ENCODE results near the gene DNAJC28. TPM values are rescaled to one million over a fixed set of nuclear protein-coding genes. Genes with fewer than 3 reads are reported as not detected.
"Not testable (repeated sequence)": the region's sequence is repeated elsewhere in the genome, so short reads cannot be mapped to it uniquely, and the experiment has no call there.

The DNAJC28 gene
- total RNA-seq, 4 donors from 2014 or later: 0.83 to 2.1 (median 1.7) TPM

DNA sequence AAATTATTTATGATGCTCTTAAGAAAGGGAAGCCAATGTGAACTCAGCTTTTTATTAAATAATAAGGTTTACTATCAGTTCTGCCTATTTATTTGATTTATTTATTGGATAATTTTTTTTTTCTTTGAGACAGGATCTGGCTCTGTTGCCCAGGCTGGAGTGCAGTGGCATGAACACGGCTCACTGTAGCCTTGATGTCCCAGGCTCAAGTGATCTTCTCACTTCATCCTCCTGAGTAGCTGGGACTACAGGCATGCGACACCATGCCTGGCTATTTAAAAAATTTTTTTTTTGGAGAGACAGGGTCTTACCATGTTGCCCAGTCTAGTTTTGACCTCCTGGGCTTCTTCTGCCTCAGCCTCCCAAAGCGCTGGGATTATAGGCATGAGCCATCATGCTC, 21.0 kb upstream of the DNAJC28 start:
- Histone ChIP-seq H3K4me3 (no peak overlapping the region), H3K4me1 (peaks cover 0 to 9% (median 0%) of the 10 kb centered on the region in 4 donors), H3K27me3 (no peaks in the 10 kb centered on the region), H3K36me3 (peaks cover 28 to 95% (median 76%) of the 10 kb centered on the region in 4 donors), H3K27ac (replicated peaks in 1 of 4) (no peak overlapping the region), H3K9me3 (no peaks in the 10 kb centered on the region)
- no peak for DNase-seq (ENCODE audit: extremely low spot score)
- WGBS: 96% methylated on average over 3 of the region's 3 CpGs
- intact Hi-C loops (cut with DNase I): no loop called here
- TF ChIP-seq, protein P1, sequence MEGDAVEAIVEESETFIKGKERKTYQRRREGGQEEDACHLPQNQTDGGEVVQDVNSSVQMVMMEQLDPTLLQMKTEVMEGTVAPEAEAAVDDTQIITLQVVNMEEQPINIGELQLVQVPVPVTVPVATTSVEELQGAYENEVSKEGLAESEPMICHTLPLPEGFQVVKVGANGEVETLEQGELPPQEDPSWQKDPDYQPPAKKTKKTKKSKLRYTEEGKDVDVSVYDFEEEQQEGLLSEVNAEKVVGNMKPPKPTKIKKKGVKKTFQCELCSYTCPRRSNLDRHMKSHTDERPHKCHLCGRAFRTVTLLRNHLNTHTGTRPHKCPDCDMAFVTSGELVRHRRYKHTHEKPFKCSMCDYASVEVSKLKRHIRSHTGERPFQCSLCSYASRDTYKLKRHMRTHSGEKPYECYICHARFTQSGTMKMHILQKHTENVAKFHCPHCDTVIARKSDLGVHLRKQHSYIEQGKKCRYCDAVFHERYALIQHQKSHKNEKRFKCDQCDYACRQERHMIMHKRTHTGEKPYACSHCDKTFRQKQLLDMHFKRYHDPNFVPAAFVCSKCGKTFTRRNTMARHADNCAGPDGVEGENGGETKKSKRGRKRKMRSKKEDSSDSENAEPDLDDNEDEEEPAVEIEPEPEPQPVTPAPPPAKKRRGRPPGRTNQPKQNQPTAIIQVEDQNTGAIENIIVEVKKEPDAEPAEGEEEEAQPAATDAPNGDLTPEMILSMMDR (IDR thresholded peaks at IDR 0.05): no peak
- TF ChIP-seq POLR2AphosphoS5 (IDR thresholded peaks at IDR 0.05) (no peak), EP300 (IDR thresholded peaks at IDR 0.05) (no peak), POLR2A (IDR thresholded peaks at IDR 0.05; ENCODE audit: low read depth) (no peak)

GRCh38 chr21:33511639-33512038, 20.1 kb upstream of the DNAJC28 start:
- Histone ChIP-seq H3K9me3 (no peaks in the 10 kb centered on the region), H3K27ac (replicated peaks in 1 of 4) (no peak overlapping the region), H3K36me3 (peaks cover 21 to 93% (median 67%) of the 10 kb centered on the region in 4 donors), H3K4me3 (no peak overlapping the region), H3K27me3 (no peaks in the 10 kb centered on the region), H3K4me1 (peaks cover 0 to 9% (median 0%) of the 10 kb centered on the region in 4 donors)
- TF ChIP-seq POLR2A (IDR thresholded peaks at IDR 0.05; ENCODE audit: low read depth): no peak
- TF ChIP-seq POLR2AphosphoS5 (IDR thresholded peaks at IDR 0.05): no peak
- no peak for TF ChIP-seq EP300 (IDR thresholded peaks at IDR 0.05)
- TF ChIP-seq, protein P1 (IDR thresholded peaks at IDR 0.05): no peak
- intact Hi-C loops (cut with DNase I): no loop called here
- 99% methylated on average over 4 of the region's 4 CpGs for WGBS
- DNase-seq (ENCODE audit: extremely low spot score): no peak

- Histone ChIP-seq H3K4me3 (no peak overlapping the region), H3K9me3 (no peaks in the 10 kb centered on the region), H3K36me3 (peaks cover 20 to 90% (median 61%) of the 10 kb centered on the region in 4 donors), H3K27me3 (no peaks in the 10 kb centered on the region), H3K27ac (replicated peaks in 1 of 4) (no peak overlapping the region), H3K4me1 (peaks cover 0 to 9% (median 0%) of the 10 kb centered on the region in 4 donors)
- no peak for DNase-seq (ENCODE audit: extremely low spot score)
- 92% methylated on average over 8 of the region's 8 CpGs for WGBS
- no peak for TF ChIP-seq POLR2AphosphoS5 (IDR thresholded peaks at IDR 0.05)
- no peak for TF ChIP-seq EP300 (IDR thresholded peaks at IDR 0.05)
- TF ChIP-seq, protein P1 (IDR thresholded peaks at IDR 0.05): no peak
- TF ChIP-seq POLR2A (IDR thresholded peaks at IDR 0.05; ENCODE audit: low read depth): no peak
- intact Hi-C loops (cut with DNase I): no loop called here
Measured at GRCh38 chr21:33510826-33511225, 19.3 kb upstream of the DNAJC28 start.

GRCh38 chr21:33507003-33507402, 15.5 kb upstream of the DNAJC28 start:
- H3K4me3 ChIP-seq; H3K9me3 ChIP-seq; H3K4me1 ChIP-seq; DNase-seq (ENCODE audit: extremely low spot score); H3K27ac ChIP-seq (replicated peaks in 1 of 4); H3K27me3 ChIP-seq; intact Hi-C loops (cut with DNase I): not testable (repeated sequence)
- peaks cover 20 to 82% (median 47%) of the 10 kb centered on the region in 4 donors for H3K36me3 ChIP-seq
- 94% methylated on average over 1 of the region's 1 CpG for WGBS

DNA sequence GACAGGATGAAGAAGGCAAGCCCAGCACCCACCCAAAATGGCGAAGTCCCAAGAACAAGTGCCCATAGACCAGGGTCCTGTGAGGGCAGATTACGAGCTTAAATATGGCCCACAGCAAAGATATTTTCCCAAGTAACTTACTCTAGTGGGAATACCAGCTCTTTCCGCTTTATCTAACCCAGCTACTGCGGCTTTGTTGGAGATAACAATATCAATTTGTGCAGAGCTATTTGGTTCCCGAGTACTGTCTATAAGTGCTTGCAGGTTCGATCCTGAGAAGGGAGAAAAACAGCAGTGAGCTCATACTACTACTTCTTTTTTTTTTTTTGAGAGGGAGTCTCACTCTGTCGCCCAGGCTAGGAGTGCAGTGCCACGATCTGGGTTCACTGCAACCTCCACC, 14.3 kb upstream of the DNAJC28 start:
- no peak for DNase-seq (ENCODE audit: extremely low spot score)
- H3K27me3 ChIP-seq: no peaks in the 10 kb centered on the region
- no peak overlapping the region for H3K4me3 ChIP-seq
- TF ChIP-seq POLR2AphosphoS5 (IDR thresholded peaks at IDR 0.05) (no peak), EP300 (IDR thresholded peaks at IDR 0.05) (no peak), POLR2A (IDR thresholded peaks at IDR 0.05; ENCODE audit: low read depth) (no peak)
- TF ChIP-seq, protein P1 (IDR thresholded peaks at IDR 0.05): no peak
- no peaks in the 10 kb centered on the region for H3K9me3 ChIP-seq
- intact Hi-C loops (cut with DNase I): no loop called here
- H3K27ac ChIP-seq (replicated peaks in 1 of 4): no peak overlapping the region
- WGBS: 94% methylated on average over 8 of the region's 8 CpGs
- no peaks in the 10 kb centered on the region for H3K4me1 ChIP-seq
- H3K36me3 ChIP-seq: peaks cover 16 to 70% (median 41%) of the 10 kb centered on the region in 4 donors

Data from esophagus muscularis mucosa (tissue), 4 donors.